SK-N-SH (cell line): ENCODE measurements around the gene LIM2. TPM values are rescaled to one million over a fixed set of nuclear protein-coding genes. Genes with fewer than 3 reads are reported as not detected.
A peak's percentile ranks its signal among the peaks of the same experiment; 100 is the strongest.

ENCODE experiments used
- CTCF ChIA-PET: fragments of 300-600, 350-600 bp; formaldehyde crosslinking; extraction: SDS; loops from one replicate; lab custom pipeline; 2021; lab: Yijun Ruan, JAX
- POLR2A ChIA-PET: fragments of 350-600 bp; sonication (Branson Sonifier 250); formaldehyde crosslinking; extraction: SDS; loops from one replicate; lab custom pipeline; 2020; ENCODE audit warnings: antibody characterized with exemption, inconsistent platforms; lab: Yijun Ruan, JAX
- DNase-seq: peaks from one replicate; pipeline ENCODE4 v3.0.0; 2012
- H2AFZ ChIP-seq: fragments of 200-600 bp; sonication (generic); 2 replicates; pipeline ENCODE4 v1.8.1; 2016; ENCODE audit warnings: antibody characterized with exemption, mild to moderate bottlenecking, low read depth
- H3F3A ChIP-seq: fragments of 200-600 bp; sonication (generic); replicated peaks from 2 replicates; pipeline ENCODE3; 2016; ENCODE audit warnings: antibody characterized with exemption, mild to moderate bottlenecking; ENCODE audit not compliant: insufficient read depth
- H3K27ac ChIP-seq, 2 experiments: fragments of 200-500 bp in 1 of 2; fragments of 200-600 bp in 1 of 2; sonication (Bioruptor generic) in 1 of 2; sonication (generic), shearing (Covaris generic) in 1 of 2; 2 replicates each; pipeline versions ENCODE4 v1.5.1 to v1.6.1; 2014 to 2016; ENCODE audit warnings: low read depth in 2 of 2, inconsistent platforms in 1 of 2, low read length in 1 of 2, mild to moderate bottlenecking in 1 of 2, mixed read lengths in 1 of 2
- H3K27me3 ChIP-seq: fragments of 200-600 bp; sonication (generic), shearing (Covaris generic); 2 replicates; pipeline ENCODE4 v1.6.1; 2016; ENCODE audit warnings: mixed run types; ENCODE audit not compliant: insufficient read depth
- H3K36me3 ChIP-seq, 2 experiments: fragments of 200-500 bp in 1 of 2; fragments of 200-600 bp in 1 of 2; sonication (Bioruptor generic) in 1 of 2; sonication (generic) in 1 of 2; replicated peaks in 1 of 2; 2 replicates each; pipeline versions ENCODE3 to v1.5.1; 2014 to 2016; ENCODE audit warnings: low read length in 1 of 2, mild to moderate bottlenecking in 1 of 2; ENCODE audit not compliant: insufficient read depth in 2 of 2, control insufficient read depth in 1 of 2
- H3K4me1 ChIP-seq, 2 experiments: fragments of 200-500 bp in 1 of 2; fragments of 200-600 bp in 1 of 2; sonication (Bioruptor generic) in 1 of 2; sonication (generic), shearing (Covaris generic) in 1 of 2; 2 replicates each; pipeline versions ENCODE4 v1.5.1 to v1.6.1; 2014 to 2016; ENCODE audit warnings: low read depth in 1 of 2, low read length in 1 of 2, mixed run types in 1 of 2; ENCODE audit not compliant: insufficient read depth in 2 of 2, control insufficient read depth in 1 of 2
- H3K4me2 ChIP-seq: fragments of 200-600 bp; sonication (generic), shearing (Covaris generic); 2 replicates; pipeline ENCODE4 v1.6.1; 2017; ENCODE audit warnings: mixed run types
- H3K4me3 ChIP-seq, 2 experiments: fragments of 200-500 bp in 1 of 2; fragments of 200-600 bp in 1 of 2; sonication (Bioruptor generic) in 1 of 2; sonication (generic), shearing (Covaris generic) in 1 of 2; 2 replicates each; pipeline versions ENCODE4 v1.5.1 to v1.8.1; 2014 to 2016; ENCODE audit warnings: low read depth in 2 of 2, inconsistent platforms in 1 of 2, low read length in 1 of 2, mild to moderate bottlenecking in 1 of 2, mixed read lengths in 1 of 2, moderate library complexity in 1 of 2
- H3K79me2 ChIP-seq: fragments of 200-600 bp; sonication (generic); 2 replicates; pipeline ENCODE4 v1.8.1; 2017; ENCODE audit warnings: mild to moderate bottlenecking; ENCODE audit not compliant: insufficient read depth
- H3K9ac ChIP-seq: fragments of 200-600 bp; sonication (generic); 2 replicates; pipeline ENCODE4 v1.6.1; 2017; ENCODE audit warnings: mixed run types
- H3K9me2 ChIP-seq: fragments of 200-600 bp; sonication (generic); 2 replicates; pipeline ENCODE4 v1.6.1; 2017; ENCODE audit warnings: mixed run types
- H3K9me3 ChIP-seq: fragments of 200-600 bp; sonication (generic); 2 replicates; pipeline ENCODE4 v1.6.1; 2017; ENCODE audit warnings: mixed run types, mild to moderate bottlenecking, moderate library complexity
- H4K20me1 ChIP-seq: fragments of 200-600 bp; sonication (generic); 2 replicates; pipeline ENCODE4 v1.6.1; 2017; ENCODE audit warnings: mild to moderate bottlenecking, mixed run types; ENCODE audit not compliant: insufficient read depth
- EZH2phosphoT487 ChIP-seq: fragments of 200-600 bp; sonication (generic); IDR thresholded peaks from 2 replicates; pipeline ENCODE4 v1.6.1; 2017; ENCODE audit warnings: low read depth, mixed run types, mild to moderate bottlenecking, antibody characterized with exemption, moderate library complexity, borderline replicate concordance
- FOSL2 ChIP-seq: IDR thresholded peaks from 2 replicates; pipeline ENCODE4 v1.4.0; 2012; ENCODE audit warnings: low read depth, mild to moderate bottlenecking, moderate library complexity, borderline replicate concordance
- FOXJ3 ChIP-seq: sonication (generic); formaldehyde crosslinking; IDR thresholded peaks from 2 replicates; pipeline ENCODE4 v1.5.1; 2020; ENCODE audit warnings: mild to moderate bottlenecking, missing genetic modification reagents
- FOXM1 ChIP-seq: IDR thresholded peaks from 2 replicates; pipeline ENCODE4 v1.4.0; 2012; ENCODE audit warnings: low read depth, mild to moderate bottlenecking
- GABPA ChIP-seq: IDR thresholded peaks from 2 replicates; pipeline ENCODE4 v1.4.0; 2012; ENCODE audit warnings: low read depth, mild to moderate bottlenecking
- JUND ChIP-seq: IDR thresholded peaks from 2 replicates; pipeline ENCODE4 v1.4.0; 2012
- MAX ChIP-seq: IDR thresholded peaks from 2 replicates; pipeline ENCODE4 v1.4.0; 2012; ENCODE audit warnings: low read depth
- MEF2A ChIP-seq: IDR thresholded peaks from 2 replicates; pipeline ENCODE4 v1.4.0; 2012; ENCODE audit warnings: low read depth, borderline replicate concordance
- PBX3 ChIP-seq: IDR thresholded peaks from 2 replicates; pipeline ENCODE4; 2012
- POLR2AphosphoS5 ChIP-seq: IDR thresholded peaks from 2 replicates; pipeline ENCODE4 v1.6.1; 2012; ENCODE audit warnings: low read depth, low read length
- RFX5 ChIP-seq: IDR thresholded peaks from 2 replicates; pipeline ENCODE4 v1.6.1; 2012; ENCODE audit warnings: mild to moderate bottlenecking, improper control_type of control experiment, low read length
- TCF12 ChIP-seq: IDR thresholded peaks from 2 replicates; pipeline ENCODE4 v1.4.0; 2012
- YY1 ChIP-seq: IDR thresholded peaks from 2 replicates; pipeline ENCODE4 v1.4.0; 2012; ENCODE audit warnings: low read depth, mild to moderate bottlenecking
- WGBS: methylation state at CpG from one replicate; pipeline ENCODE4 v1.1.6; 2017; ENCODE audit warnings: low lambda C conversion rate; 5-methylcytosine and 5-hydroxymethylcytosine counted together
- polyA plus RNA-seq, 3 experiments: library from polyadenylated mRNA; depleted of rRNA; stranded (reverse); fragments of >200 nt; gene quantifications; 2 replicates each; pipeline ENCODE4 v1.2.3, GENCODE V29; 2012

Gene LIM2
- polyA plus RNA-seq, 1 of the 3 experiments (the other 2 are of a cell fraction), result not detected

GRCh38 chr19:51354742-51355148 lies 33.0 kb downstream of the LIM2 start:
- Histone ChIP-seq H3F3A (peaks cover 4% of the 10 kb centered on the region), H3K4me3 (no peak overlapping the region), H3K79me2 (no peaks in the 10 kb centered on the region), H3K9me3 (no peaks in the 10 kb centered on the region), H3K4me1 (no peaks in the 10 kb centered on the region; a peak in 1 of 4 replicates), H3K27ac (no peak overlapping the region), H4K20me1 (no peaks in the 10 kb centered on the region), H3K9me2 (no peaks in the 10 kb centered on the region), H3K36me3 (no peaks in the 10 kb centered on the region), H3K27me3 (no peaks in the 10 kb centered on the region), H2AFZ (no peak overlapping the region), H3K4me2 (no peak overlapping the region), H3K9ac (no peak overlapping the region)
- POLR2A ChIA-PET, result no interaction called here
- 55% methylated on average over 7 of the region's 8 CpGs for WGBS
- CTCF ChIA-PET, result no interaction called here
- peak; percentile 53 for DNase-seq
- peak; percentile 13; the same call in 1 of the 2 replicates for TF ChIP-seq PBX3
- TF ChIP-seq YY1, result no peak

GRCh38 chr19:51354103-51354741 lies 33.6 kb downstream of the LIM2 start:
- Histone ChIP-seq H3K27ac (no peak overlapping the region), H3K4me2 (no peak overlapping the region), H4K20me1 (no peaks in the 10 kb centered on the region), H3K9me2 (no peaks in the 10 kb centered on the region), H3F3A (no peaks in the 10 kb centered on the region), H3K4me1 (no peaks in the 10 kb centered on the region; a peak in 1 of 4 replicates), H3K36me3 (no peaks in the 10 kb centered on the region), H3K79me2 (no peaks in the 10 kb centered on the region), H2AFZ (no peak overlapping the region), H3K9me3 (no peaks in the 10 kb centered on the region), H3K27me3 (no peaks in the 10 kb centered on the region), H3K9ac (no peak overlapping the region), H3K4me3 (no peak overlapping the region)
- WGBS, result 85% methylated on average over 12 of the region's 12 CpGs
- POLR2A ChIA-PET, result no interaction called here
- DNase-seq, result no peak
- CTCF ChIA-PET, result no interaction called here
- TF ChIP-seq MAX (no peak), GABPA (no peak), MEF2A (no peak), FOXJ3 (CRISPR knock-in tag) (no peak), TCF12 (no peak), RFX5 (no peak), FOXM1 (no peak), PBX3 (no peak), JUND (no peak), FOSL2 (no peak), EZH2phosphoT487 (no peak), POLR2AphosphoS5 (no peak)
